HCT116 (cell line): ENCODE measurements around the gene CPA1. TPM values are rescaled to one million over a fixed set of nuclear protein-coding genes. Genes with fewer than 3 reads are reported as not detected.

Source experiments
- ATAC-seq: fragments of 200-7000 bp; cut with Tn5 transposase; 2 replicates; pipeline ENCODE4 v1.9.1; 2020; ENCODE audit warnings: mild to moderate bottlenecking, moderate library complexity
- BruUV-seq: library from RNA; stranded (reverse); fragments of 400-500 nt; replicated peaks from 2 replicates; lab custom pipeline; 2021; lab: Mats Ljungman, UMichigan
- CTCF ChIA-PET: fragments of 300-600 bp; sonication (Branson Sonifier 250); formaldehyde crosslinking; loops from one replicate; lab custom pipeline; 2021; ENCODE audit warnings: antibody characterized with exemption; lab: Charles Lee
- POLR2A ChIA-PET: fragments of 300-600, 350-600 bp; sonication (Branson Sonifier 250); formaldehyde crosslinking; loops from one replicate; lab custom pipeline; 2021; ENCODE audit warnings: antibody characterized with exemption; lab: Charles Lee
- RAD21 ChIA-PET, 2 experiments: fragments of 300-600 bp; sonication (Branson Sonifier 250); formaldehyde crosslinking; loops; one replicate each; lab custom pipeline; 2023; ENCODE audit warnings: low total read pairs in 2 of 2; ENCODE audit not compliant: uncharacterized antibody in 2 of 2, unreplicated experiment in 2 of 2, low non-redundant PET in 1 of 2; lab: Charles Lee
- DNase-seq: peaks from one replicate; pipeline ENCODE4 v3.0.0-alpha.2; 2010; ENCODE audit warnings: low read depth, low spot score
- H2AFZ ChIP-seq: fragments of 200-600 bp; shearing (Covaris generic), sonication (generic); 2 replicates; pipeline ENCODE4 v1.6.1; 2017; ENCODE audit warnings: low read depth, mixed run types, mixed read lengths, antibody characterized with exemption, low read length; ENCODE audit not compliant: poor library complexity, severe bottlenecking
- H3K27ac ChIP-seq: 2 replicates; pipeline ENCODE4 v1.5.1; 2012; ENCODE audit warnings: low read depth, low read length
- H3K27me3 ChIP-seq: fragments of 200-600 bp; sonication (generic); 2 replicates; pipeline ENCODE4 v1.6.1; 2016; ENCODE audit warnings: mixed run types, low read length, mixed read lengths; ENCODE audit not compliant: insufficient read depth
- H3K36me3 ChIP-seq, 2 experiments: fragments of 200-500 bp in 1 of 2; fragments of 200-600 bp in 1 of 2; sonication (Bioruptor generic) in 1 of 2; sonication (generic) in 1 of 2; 2 replicates each; pipeline versions ENCODE4 v1.5.1 to v1.6.1; 2014 to 2016; ENCODE audit warnings: low read length in 2 of 2, inconsistent platforms in 1 of 2, mixed read lengths in 1 of 2, mixed run types in 1 of 2; ENCODE audit not compliant: insufficient read depth in 2 of 2, control insufficient read depth in 1 of 2
- H3K4me1 ChIP-seq, 2 experiments: fragments of 200-600 bp in 1 of 2; sonication (generic) in 1 of 2; 2 replicates each; pipeline versions ENCODE4 v1.5.1 to v1.6.1; 2012 to 2017; ENCODE audit warnings: low read length in 2 of 2, inconsistent platforms in 1 of 2, mild to moderate bottlenecking in 1 of 2, mixed read lengths in 1 of 2, mixed run types in 1 of 2, moderate library complexity in 1 of 2; ENCODE audit not compliant: insufficient read depth in 2 of 2, control insufficient read depth in 1 of 2
- H3K4me2 ChIP-seq: fragments of 200-600 bp; sonication (generic); 2 replicates; pipeline ENCODE4 v1.6.1; 2017; ENCODE audit warnings: mixed run types, low read length, mixed read lengths
- H3K4me3 ChIP-seq, 2 experiments: fragments of 200-600 bp in 1 of 2; sonication (generic) in 1 of 2; replicated peaks in 1 of 2; 2 replicates each; pipeline ENCODE4 v1.5.1; 2011 to 2016; ENCODE audit warnings: low read length in 2 of 2, control low read depth in 1 of 2, low read depth in 1 of 2, mild to moderate bottlenecking in 1 of 2, mixed read lengths in 1 of 2, mixed run types in 1 of 2
- H3K79me2 ChIP-seq: fragments of 200-600 bp; sonication (generic); 2 replicates; pipeline ENCODE4 v1.6.1; 2017; ENCODE audit warnings: mild to moderate bottlenecking, mixed run types, low read length, moderate library complexity, mixed read lengths; ENCODE audit not compliant: insufficient read depth
- H3K9ac ChIP-seq: fragments of 200-600 bp; sonication (generic); 2 replicates; pipeline ENCODE4 v1.6.1; 2016; ENCODE audit warnings: low read length, mixed read lengths
- H3K9me2 ChIP-seq: fragments of 200-600 bp; sonication (generic), shearing (Covaris generic); 2 replicates; pipeline ENCODE4 v1.6.1; 2017; ENCODE audit warnings: mixed run types, mild to moderate bottlenecking, moderate library complexity; ENCODE audit not compliant: insufficient read depth
- H3K9me3 ChIP-seq, 2 experiments: fragments of 200-500 bp in 1 of 2; fragments of 200-600 bp in 1 of 2; sonication (Bioruptor generic) in 1 of 2; sonication (generic) in 1 of 2; 2 replicates each; pipeline ENCODE4 v1.6.1; 2014 to 2017; ENCODE audit warnings: low read length in 2 of 2, mixed read lengths in 2 of 2, inconsistent platforms in 1 of 2, low read depth in 1 of 2, mild to moderate bottlenecking in 1 of 2, mixed run types in 1 of 2, moderate library complexity in 1 of 2; ENCODE audit not compliant: control insufficient read depth in 1 of 2, insufficient read depth in 1 of 2
- H4K20me1 ChIP-seq: fragments of 200-600 bp; sonication (generic), shearing (Covaris generic); 2 replicates; pipeline ENCODE4 v1.6.1; 2017; ENCODE audit warnings: mixed run types, mild to moderate bottlenecking, moderate library complexity; ENCODE audit not compliant: insufficient read depth
- CEBPB ChIP-seq: IDR thresholded peaks from 2 replicates; pipeline ENCODE4 v1.6.1; 2012; ENCODE audit warnings: low read depth
- CTCF ChIP-seq, 3 experiments: fragments of 200-600 bp in 1 of 3; sonication (generic) in 1 of 3; IDR thresholded peaks in 2 of 3; conservative IDR thresholded peaks in 1 of 3; 2 replicates each; pipeline ENCODE4 v1.5.1; 2012 to 2017; ENCODE audit warnings: low read depth in 2 of 3, low read length in 2 of 3, antibody characterized with exemption in 1 of 3, borderline replicate concordance in 1 of 3, control low read depth in 1 of 3, mild to moderate bottlenecking in 1 of 3, mixed read lengths in 1 of 3, mixed run types in 1 of 3, moderate library complexity in 1 of 3; ENCODE audit not compliant: insufficient read depth in 1 of 3
- EGR1 ChIP-seq: IDR thresholded peaks from 2 replicates; pipeline ENCODE4 v1.6.1; 2012; ENCODE audit warnings: low read depth
- EZH2 ChIP-seq: fragments of 200-600 bp; sonication (generic); IDR thresholded peaks from 2 replicates; pipeline ENCODE4 v1.6.1; 2017; ENCODE audit warnings: antibody characterized with exemption, mixed run types
- EZH2phosphoT487 ChIP-seq: fragments of 200-600 bp; IDR thresholded peaks from 2 replicates; pipeline ENCODE4 v1.6.1; 2018; ENCODE audit warnings: antibody characterized with exemption, borderline replicate concordance
- JUND ChIP-seq: IDR thresholded peaks from 2 replicates; pipeline ENCODE4 v1.6.1; 2012
- POLR2A ChIP-seq: IDR thresholded peaks from 2 replicates; pipeline ENCODE4 v1.7.0; 2011; ENCODE audit warnings: borderline replicate concordance; ENCODE audit not compliant: insufficient read depth, insufficient read length; ENCODE audit errors: extremely low read depth
- POLR2AphosphoS5 ChIP-seq: IDR thresholded peaks from 2 replicates; pipeline ENCODE4 v1.6.1; 2011; ENCODE audit warnings: mild to moderate bottlenecking, low read depth, low read length, moderate library complexity
- RAD21 ChIP-seq: IDR thresholded peaks from 2 replicates; pipeline ENCODE4 v1.6.1; 2012; ENCODE audit warnings: low read depth, mild to moderate bottlenecking
- SIN3A ChIP-seq: IDR thresholded peaks from 2 replicates; pipeline ENCODE4 v1.6.1; 2012; ENCODE audit warnings: low read depth
- SP1 ChIP-seq: IDR thresholded peaks from 2 replicates; pipeline ENCODE4 v1.6.1; 2012; ENCODE audit warnings: low read depth
- SRF ChIP-seq: IDR thresholded peaks from 2 replicates; pipeline ENCODE4 v1.6.1; 2012; ENCODE audit warnings: low read depth
- TCF7L2 ChIP-seq: IDR thresholded peaks from 2 replicates; pipeline ENCODE4 v1.7.0; 2011; ENCODE audit warnings: borderline replicate concordance, inconsistent platforms; ENCODE audit not compliant: insufficient read depth, insufficient read length; ENCODE audit errors: extremely low read depth
- YY1 ChIP-seq: IDR thresholded peaks from 2 replicates; pipeline ENCODE4 v1.6.1; 2011; ENCODE audit warnings: low read length, low read depth, moderate library complexity, mild to moderate bottlenecking; ENCODE audit not compliant: insufficient replicate concordance; ENCODE audit errors: extremely low read depth
- ZFX ChIP-seq: fragments of 450-650 bp; IDR thresholded peaks from 2 replicates; pipeline ENCODE4 v1.6.1; 2017
- ZNF274 ChIP-seq: fragments of 200-500 bp; sonication (Bioruptor generic); IDR thresholded peaks from 2 replicates; pipeline ENCODE4 v1.6.1; 2014; ENCODE audit warnings: mild to moderate bottlenecking, low read depth, low read length, inconsistent platforms
- intact Hi-C: fragments of 100-400 bp; cut with micrococcal nuclease; formaldehyde crosslinking; loops from 2 replicates; pipeline ENCODE4 v1.10.0; 2022
- total RNA-seq: library from RNA; stranded (reverse); gene quantifications from one replicate; pipeline ENCODE4 v1.2.1, GENCODE V29; 2021; ENCODE audit not compliant: unreplicated experiment
- TF ChIP-seq, protein P1 (sequence below): IDR thresholded peaks from 2 replicates; pipeline ENCODE4 v1.6.1; 2012
- TF ChIP-seq, protein P2 (sequence below): IDR thresholded peaks from 2 replicates; pipeline ENCODE4 v1.6.1; 2012
- TF ChIP-seq, protein P3 (sequence below): IDR thresholded peaks from 2 replicates; pipeline ENCODE4 v1.6.1; 2012; ENCODE audit warnings: low read depth

CPA1 gene
- total RNA-seq, 1 experiment from 2014 or later: 11.9 TPM

DNA sequence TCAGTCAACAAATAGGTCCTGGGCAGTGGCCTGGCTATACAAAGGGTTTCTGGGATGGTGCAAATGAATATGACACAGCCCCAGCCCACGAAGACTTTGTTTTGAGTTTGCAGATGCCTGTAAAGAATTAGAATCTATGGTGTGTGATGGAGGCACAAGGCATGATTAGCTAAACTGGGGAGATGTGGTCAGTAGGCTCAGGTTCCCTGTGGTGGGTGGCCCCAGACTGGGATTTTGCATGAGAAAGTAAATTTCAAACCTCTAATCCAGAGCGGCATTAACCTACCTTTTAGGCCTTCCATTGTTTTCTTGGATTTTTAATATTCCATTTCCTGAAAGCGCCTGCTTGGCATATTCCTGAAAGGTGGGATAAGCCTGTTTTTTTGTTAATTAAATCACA is 42.1 kb upstream of the CPA1 start:
- no peak for DNase-seq
- Histone ChIP-seq H3K4me1 (no peaks in the 10 kb centered on the region), H3K9me2 (no peaks in the 10 kb centered on the region), H3K9me3 (no peaks in the 10 kb centered on the region)
- intact Hi-C loops: no loop called here
- TF ChIP-seq SRF (no peak), EZH2phosphoT487 (no peak), CTCF (IDR thresholded peaks at IDR 0.05 in 2 of 3, conservative IDR thresholded peaks at IDR 0.05 in 1 of 3; ENCODE audit: borderline replicate concordance in 1 of 3, insufficient read depth in 1 of 3, low read depth in 2 of 3, low read length in 2 of 3) (no peak), POLR2AphosphoS5 (no peak), ZFX (no peak), JUND (no peak), POLR2A (no peak), RAD21 (no peak), EZH2 (no peak), ZNF274 (no peak), YY1 (no peak), SIN3A (no peak), SP1 (no peak), CEBPB (no peak), TCF7L2 (no peak), EGR1 (no peak)
- TF ChIP-seq, protein P1, sequence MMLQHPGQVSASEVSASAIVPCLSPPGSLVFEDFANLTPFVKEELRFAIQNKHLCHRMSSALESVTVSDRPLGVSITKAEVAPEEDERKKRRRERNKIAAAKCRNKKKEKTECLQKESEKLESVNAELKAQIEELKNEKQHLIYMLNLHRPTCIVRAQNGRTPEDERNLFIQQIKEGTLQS: no peak
- TF ChIP-seq, protein P2, sequence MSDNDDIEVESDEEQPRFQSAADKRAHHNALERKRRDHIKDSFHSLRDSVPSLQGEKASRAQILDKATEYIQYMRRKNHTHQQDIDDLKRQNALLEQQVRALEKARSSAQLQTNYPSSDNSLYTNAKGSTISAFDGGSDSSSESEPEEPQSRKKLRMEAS: no peak
- TF ChIP-seq, protein P3, sequence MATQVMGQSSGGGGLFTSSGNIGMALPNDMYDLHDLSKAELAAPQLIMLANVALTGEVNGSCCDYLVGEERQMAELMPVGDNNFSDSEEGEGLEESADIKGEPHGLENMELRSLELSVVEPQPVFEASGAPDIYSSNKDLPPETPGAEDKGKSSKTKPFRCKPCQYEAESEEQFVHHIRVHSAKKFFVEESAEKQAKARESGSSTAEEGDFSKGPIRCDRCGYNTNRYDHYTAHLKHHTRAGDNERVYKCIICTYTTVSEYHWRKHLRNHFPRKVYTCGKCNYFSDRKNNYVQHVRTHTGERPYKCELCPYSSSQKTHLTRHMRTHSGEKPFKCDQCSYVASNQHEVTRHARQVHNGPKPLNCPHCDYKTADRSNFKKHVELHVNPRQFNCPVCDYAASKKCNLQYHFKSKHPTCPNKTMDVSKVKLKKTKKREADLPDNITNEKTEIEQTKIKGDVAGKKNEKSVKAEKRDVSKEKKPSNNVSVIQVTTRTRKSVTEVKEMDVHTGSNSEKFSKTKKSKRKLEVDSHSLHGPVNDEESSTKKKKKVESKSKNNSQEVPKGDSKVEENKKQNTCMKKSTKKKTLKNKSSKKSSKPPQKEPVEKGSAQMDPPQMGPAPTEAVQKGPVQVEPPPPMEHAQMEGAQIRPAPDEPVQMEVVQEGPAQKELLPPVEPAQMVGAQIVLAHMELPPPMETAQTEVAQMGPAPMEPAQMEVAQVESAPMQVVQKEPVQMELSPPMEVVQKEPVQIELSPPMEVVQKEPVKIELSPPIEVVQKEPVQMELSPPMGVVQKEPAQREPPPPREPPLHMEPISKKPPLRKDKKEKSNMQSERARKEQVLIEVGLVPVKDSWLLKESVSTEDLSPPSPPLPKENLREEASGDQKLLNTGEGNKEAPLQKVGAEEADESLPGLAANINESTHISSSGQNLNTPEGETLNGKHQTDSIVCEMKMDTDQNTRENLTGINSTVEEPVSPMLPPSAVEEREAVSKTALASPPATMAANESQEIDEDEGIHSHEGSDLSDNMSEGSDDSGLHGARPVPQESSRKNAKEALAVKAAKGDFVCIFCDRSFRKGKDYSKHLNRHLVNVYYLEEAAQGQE: no peak
- TF ChIP-seq, all 23 proteins: peak for 0
- RAD21 ChIA-PET: no interaction called here
- no peak for ATAC-seq
- no peaks in the 10 kb centered on the region for H3K36me3 ChIP-seq
- no peaks in the 10 kb centered on the region for H4K20me1 ChIP-seq
- no peaks in the 10 kb centered on the region for H3K27me3 ChIP-seq
- H3K4me3 ChIP-seq: no peak overlapping the region
- POLR2A ChIA-PET: no interaction called here
- no peaks in the 10 kb centered on the region for H3K79me2 ChIP-seq
- H3K9ac ChIP-seq: no peak overlapping the region
- no TSS peak for BruUV-seq
- no peak overlapping the region for H3K4me2 ChIP-seq
- CTCF ChIA-PET: no interaction called here
- no peak overlapping the region for H3K27ac ChIP-seq
- no peak overlapping the region for H2AFZ ChIP-seq
